HuH-7 (cell line): ENCODE data around the gene REG3A.

ENCODE experiments used
- DNase-seq: peaks from one replicate; pipeline ENCODE4 v3.0.0; 2011; ENCODE audit warnings: low spot score

Gene REG3A

DNA sequence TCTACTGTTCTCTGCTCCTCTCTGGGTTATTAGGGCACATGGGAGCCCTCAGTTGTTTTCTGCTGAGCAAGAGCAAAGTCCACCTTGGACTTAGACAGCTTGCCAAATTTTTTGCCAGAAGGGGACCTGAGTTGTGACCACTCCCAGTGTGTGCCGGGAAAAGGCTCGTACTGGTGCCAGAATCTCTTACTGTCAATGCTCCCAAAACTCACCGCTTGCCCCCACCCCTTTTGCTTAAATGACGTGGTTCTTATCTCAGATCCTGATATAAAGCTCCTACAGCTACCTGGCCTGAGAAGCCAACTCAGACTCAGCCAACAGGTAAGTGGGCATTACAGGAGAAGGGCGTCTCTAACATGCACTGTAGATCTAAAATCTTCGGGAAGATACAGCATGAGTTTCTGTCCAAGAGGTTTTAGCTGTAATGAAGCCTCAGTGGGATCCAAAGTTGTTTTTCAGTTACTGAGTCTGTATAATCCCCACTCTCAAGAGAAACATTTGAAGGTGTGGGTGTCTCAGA, 39.3 kb downstream of the REG3A start, which contains the start of gene REG1A:
Gene REG1A (plus strand): TSS at position 295 of the 520 bp plus-strand sequence. CDS start 374 bp downstream, outside the sequence.
- DNase-seq = no peak

DNA sequence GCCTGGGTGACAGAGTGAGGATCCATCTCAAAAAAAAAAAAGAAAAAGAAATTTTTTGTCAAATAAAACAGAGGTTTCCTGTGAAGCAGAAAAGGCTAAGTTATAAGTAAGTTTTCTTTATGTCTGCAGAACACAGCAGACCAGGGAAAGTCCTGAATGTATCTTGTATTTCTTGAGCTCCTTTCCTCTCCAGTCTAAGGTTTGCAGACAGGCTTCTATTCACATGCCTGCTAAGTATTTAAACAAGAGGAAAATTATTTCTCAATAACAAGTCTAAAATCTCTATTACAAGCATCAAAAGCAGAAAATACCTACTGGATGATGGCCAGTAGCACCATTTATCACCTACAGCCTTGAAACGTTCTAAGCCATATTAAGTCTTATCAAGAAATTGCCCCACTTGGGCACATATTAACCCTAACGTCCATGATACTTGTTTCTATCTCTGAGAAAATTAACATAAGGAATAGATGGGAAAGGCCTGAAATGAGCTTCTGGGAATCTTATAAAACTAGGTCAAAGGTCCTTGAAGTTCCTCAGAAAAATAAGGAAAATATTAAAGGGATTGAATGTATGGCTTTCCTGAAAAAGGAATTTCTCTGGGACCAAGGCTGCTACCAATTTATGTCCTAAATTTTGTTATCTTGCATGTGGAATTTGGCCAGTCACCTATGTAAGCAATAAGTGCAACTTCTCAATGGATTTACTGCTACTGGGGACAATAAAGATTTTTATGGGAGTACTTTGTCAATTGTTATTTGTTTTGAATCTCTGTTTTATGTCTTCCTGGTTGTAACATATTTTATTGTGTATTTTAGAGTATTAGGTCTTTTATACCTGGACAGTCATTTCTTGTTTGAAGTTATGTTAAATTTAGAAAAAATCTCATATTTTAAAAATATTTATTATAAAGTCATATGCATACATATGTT, 42.3 kb downstream of the REG3A start:
- peak; percentile 23 for DNase-seq

DNA sequence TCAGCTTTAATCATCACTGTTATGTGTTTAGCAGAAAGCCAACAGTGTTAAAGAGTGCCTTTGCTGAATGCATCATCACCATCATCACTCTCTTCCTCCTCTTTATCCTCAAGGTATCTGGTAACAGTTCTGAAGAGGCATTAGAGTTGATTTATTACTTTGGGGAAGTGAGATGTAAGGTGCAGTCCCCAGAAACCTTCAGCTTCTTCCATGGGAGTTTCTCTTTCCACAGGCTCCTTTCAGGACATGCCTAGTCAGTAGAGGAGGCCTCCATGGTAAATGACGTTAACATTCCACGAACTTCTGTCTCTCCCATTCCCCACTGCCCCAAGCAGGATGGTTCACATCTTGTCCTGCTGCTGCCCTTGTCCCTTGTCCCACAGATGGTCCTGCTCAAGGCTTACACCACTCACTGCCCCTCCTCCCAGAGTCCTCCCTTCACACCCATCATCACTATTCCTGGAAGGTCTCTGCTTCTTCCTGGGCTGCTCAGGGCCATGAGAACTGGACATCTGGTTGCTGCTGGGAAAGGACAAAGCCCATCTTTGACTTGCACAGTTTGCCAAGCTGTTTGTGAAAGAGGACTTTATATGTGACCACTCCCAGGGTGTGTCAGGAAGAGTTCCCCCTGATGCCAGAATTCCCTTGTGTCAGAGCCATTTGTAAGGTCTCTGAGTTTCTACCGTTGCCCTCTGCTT, 44.6 kb downstream of the REG3A start:
- DNase-seq = no peak

DNA sequence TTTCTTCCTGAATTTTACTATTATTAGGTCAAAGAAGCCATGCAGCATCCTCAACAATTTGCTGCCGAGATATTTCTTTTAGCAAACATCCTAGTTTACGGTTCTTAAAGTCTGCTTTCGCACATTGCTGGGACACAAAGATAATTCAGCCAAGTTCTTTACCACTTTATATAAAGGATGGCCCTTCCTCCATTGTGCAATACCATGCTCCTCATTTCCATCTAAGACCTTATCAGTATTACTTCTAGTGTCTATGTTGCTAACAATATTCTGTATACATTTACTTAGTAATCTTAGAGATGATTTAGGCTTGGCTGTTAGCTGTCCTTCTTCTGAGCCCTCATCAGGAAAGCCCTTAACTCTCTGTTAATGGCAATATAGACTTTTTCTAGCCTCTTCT, 47.3 kb downstream of the REG3A start:
- DNase-seq = no peak
